Type B pancreatic cell (in vitro differentiated cells): ENCODE results near the gene EEPD1. TPM values are rescaled to one million over a fixed set of nuclear protein-coding genes. Genes with fewer than 3 reads are reported as not detected.
A peak's percentile ranks its signal among the peaks of the same experiment; 100 is the strongest.

Source experiments
- DNase-seq: peaks from one replicate; pipeline ENCODE4 v3.0.0; 2021; ENCODE audit warnings: mixed read lengths; ENCODE audit not compliant: unreplicated experiment; ENCODE audit errors: extremely low spot score
- H3K27ac Mint-ChIP-seq: 2 replicates; pipeline ENCODE4 v1.8.0; 2021; ENCODE audit warnings: mild to moderate bottlenecking, mixed read lengths
- H3K27me3 Mint-ChIP-seq: 2 replicates; pipeline ENCODE4 v1.8.0; 2021; ENCODE audit warnings: mixed read lengths
- H3K36me3 Mint-ChIP-seq: 2 replicates; pipeline ENCODE4 v1.8.0; 2021; ENCODE audit warnings: mixed read lengths
- H3K4me1 Mint-ChIP-seq: one replicate; pipeline ENCODE4 v1.8.0; 2021; ENCODE audit warnings: mixed read lengths; ENCODE audit not compliant: unreplicated experiment
- H3K4me3 Mint-ChIP-seq: 2 replicates; pipeline ENCODE4 v1.8.0; 2021; ENCODE audit warnings: mild to moderate bottlenecking, mixed read lengths
- H3K9me3 Mint-ChIP-seq: 2 replicates; pipeline ENCODE4 v1.8.0; 2021; ENCODE audit warnings: mixed read lengths
- CTCF ChIP-seq: fragments of 200-600 bp; sonication (generic); conservative IDR thresholded peaks from 2 replicates; pipeline ENCODE4 v1.5.0; 2021; ENCODE audit warnings: antibody characterized with exemption, mild to moderate bottlenecking
- total RNA-seq: library from RNA; stranded (reverse); gene quantifications from 2 replicates; pipeline ENCODE4 v1.2.1, GENCODE V29; 2021; ENCODE audit warnings: low replicate concordance

EEPD1 gene
- total RNA-seq, 1 donor from 2014 or later = 35.8 TPM

- peak overlapping the region; percentile 84 for H3K27ac Mint-ChIP-seq
- no peaks in the 10 kb centered on the region for H3K9me3 Mint-ChIP-seq
- H3K4me1 Mint-ChIP-seq = peaks cover 38% of the 10 kb centered on the region
- peaks cover 3% of the 10 kb centered on the region for H3K27me3 Mint-ChIP-seq
- TF ChIP-seq CTCF = peak; percentile 99
- peak overlapping the region; percentile 80 for H3K4me3 Mint-ChIP-seq
- DNase-seq = peak; percentile 85
- H3K36me3 Mint-ChIP-seq = peaks cover 21% of the 10 kb centered on the region
Observed at GRCh38 chr7:36291387-36292316, 138.6 kb downstream of the EEPD1 start.

- Mint-ChIP-seq H3K4me1 (peaks cover 21% of the 10 kb centered on the region), H3K27ac (no peak overlapping the region), H3K27me3 (peaks cover 3% of the 10 kb centered on the region), H3K4me3 (no peak overlapping the region), H3K36me3 (peaks cover 23% of the 10 kb centered on the region), H3K9me3 (no peaks in the 10 kb centered on the region)
- no peak for DNase-seq
- no peak for TF ChIP-seq CTCF
Observed at GRCh38 chr7:36295090-36295489, 142.0 kb downstream of the EEPD1 start.

- Mint-ChIP-seq H3K27ac (no peak overlapping the region), H3K9me3 (no peaks in the 10 kb centered on the region), H3K27me3 (peaks cover 3% of the 10 kb centered on the region), H3K36me3 (peaks cover 22% of the 10 kb centered on the region), H3K4me1 (peaks cover 12% of the 10 kb centered on the region), H3K4me3 (no peak overlapping the region)
- DNase-seq = no peak
- no peak for TF ChIP-seq CTCF
Observed at GRCh38 chr7:36296284-36296683, 143.2 kb downstream of the EEPD1 start.

- Mint-ChIP-seq H3K27ac (no peak overlapping the region), H3K27me3 (no peaks in the 10 kb centered on the region), H3K36me3 (peaks cover 25% of the 10 kb centered on the region), H3K4me1 (peaks cover 9% of the 10 kb centered on the region), H3K4me3 (no peak overlapping the region), H3K9me3 (no peaks in the 10 kb centered on the region)
- DNase-seq = no peak
- no peak for TF ChIP-seq CTCF
Observed at GRCh38 chr7:36297364-36298009, 144.4 kb downstream of the EEPD1 start.

- Mint-ChIP-seq H3K4me1 (peaks cover 14% of the 10 kb centered on the region), H3K27ac (no peak overlapping the region), H3K36me3 (peaks cover 25% of the 10 kb centered on the region), H3K9me3 (no peaks in the 10 kb centered on the region), H3K4me3 (no peak overlapping the region), H3K27me3 (no peaks in the 10 kb centered on the region)
- no peak for DNase-seq
- TF ChIP-seq CTCF = no peak
Observed at GRCh38 chr7:36298106-36298505, 145.1 kb downstream of the EEPD1 start.
